Brain microvascular endothelial cell (primary cell): Measurements from ENCODE around the gene POTEC.
"Not testable (repeated sequence)": the region's sequence is repeated elsewhere in the genome, so short reads cannot be mapped to it uniquely, and the experiment has no call there.

Source experiments
- DNase-seq: peaks from one replicate; pipeline ENCODE4 v3.0.0-alpha.2; 2020
- H3K27ac ChIP-seq: fragments of 250-450 bp; sonication (Bioruptor Pico); 2 replicates; pipeline ENCODE4 v1.5.1; 2020; ENCODE audit warnings: mild to moderate bottlenecking, moderate library complexity
- H3K27me3 ChIP-seq: fragments of 250-450 bp; sonication (Bioruptor Pico); replicated peaks from 2 replicates; pipeline ENCODE4 v1.5.1; 2020; ENCODE audit warnings: mild to moderate bottlenecking
- H3K36me3 ChIP-seq: fragments of 250-450 bp; sonication (Bioruptor Pico); replicated peaks from 2 replicates; pipeline ENCODE4 v1.5.1; 2020; ENCODE audit warnings: mild to moderate bottlenecking
- H3K4me3 ChIP-seq: 2 replicates; pipeline ENCODE4 v1.5.1; 2011; ENCODE audit warnings: low read depth, mild to moderate bottlenecking, control low read depth, low read length, moderate library complexity
- in situ Hi-C: cut with HindIII; loops from 2 replicates; pipeline ENCODE4 v1.10.0; 2017; ENCODE audit warnings: low sequenced_read_pairs, low pct_ligation_motif_present

Gene POTEC

DNA sequence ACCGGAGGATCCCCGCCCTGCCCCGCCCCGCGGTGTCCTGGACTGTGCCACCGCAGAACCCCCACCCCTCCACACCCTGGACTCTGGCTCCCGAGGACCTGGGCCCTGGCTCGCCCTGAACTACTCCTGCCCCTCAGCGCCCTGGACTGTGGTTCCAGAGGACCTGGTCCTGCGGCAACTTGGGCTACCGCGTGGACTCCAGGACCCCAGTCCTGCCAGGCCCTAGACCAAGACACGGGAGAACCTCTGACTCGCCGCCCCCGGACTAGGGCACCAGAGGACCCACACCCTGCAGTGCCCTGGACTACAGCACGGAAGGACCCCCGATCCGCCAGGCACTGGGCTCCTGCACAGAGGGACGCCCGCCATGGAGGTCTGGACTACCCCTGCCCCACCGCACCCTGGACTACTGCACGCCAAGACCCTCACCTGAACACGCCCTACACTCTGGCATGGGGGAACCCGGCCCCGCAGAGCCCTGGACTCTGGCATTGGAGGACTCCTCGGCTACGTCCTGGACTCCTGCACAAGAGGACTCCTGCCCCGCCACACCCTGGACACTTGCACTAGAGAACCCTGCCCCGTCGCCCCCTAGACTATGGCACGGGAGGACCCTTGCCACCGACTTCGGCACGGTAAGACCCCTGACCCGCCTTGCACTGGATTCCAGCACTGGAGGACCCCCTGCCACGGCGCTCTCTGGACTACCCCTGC is 69.2 kb downstream of the POTEC start:
- H3K36me3 ChIP-seq, in situ Hi-C loops, H3K4me3 ChIP-seq, H3K27me3 ChIP-seq, DNase-seq, H3K27ac ChIP-seq: not testable (repeated sequence)

DNA sequence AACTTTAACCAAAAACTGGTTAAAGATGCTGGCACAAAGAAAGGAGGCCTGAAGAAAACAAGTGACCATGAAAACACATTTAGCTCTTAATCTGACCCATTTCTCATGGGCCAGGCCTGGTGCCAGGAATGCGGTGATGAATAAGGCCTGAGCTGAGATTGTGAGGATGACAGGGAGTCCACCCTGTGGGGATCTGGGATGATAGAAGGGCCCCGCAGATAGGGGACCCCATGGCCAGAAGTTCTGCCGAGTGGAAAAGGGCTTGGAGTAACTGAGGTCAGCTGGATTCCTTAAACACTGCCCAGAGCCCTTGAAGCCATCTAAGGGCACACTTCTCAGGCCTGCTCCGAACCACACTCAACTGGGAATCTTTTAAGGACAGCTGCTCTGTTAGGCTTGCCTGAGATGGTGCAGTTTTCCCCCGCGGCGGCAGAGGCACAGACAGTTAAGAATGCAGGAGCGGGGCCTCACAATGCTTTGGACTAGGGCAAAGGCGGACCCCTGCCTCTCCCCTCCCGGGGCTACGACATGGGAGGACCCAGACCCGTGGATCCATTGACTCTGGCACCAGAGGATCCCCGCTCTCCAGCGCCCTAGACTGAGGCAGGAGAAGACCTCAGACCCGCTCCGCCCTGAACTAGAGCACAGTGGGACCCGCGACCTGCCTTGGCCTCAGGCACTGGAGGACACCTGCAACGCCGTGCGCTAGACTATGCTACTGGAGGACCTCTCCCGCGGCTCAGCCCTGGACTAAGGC is 70.0 kb downstream of the POTEC start:
- H3K36me3 ChIP-seq, H3K27ac ChIP-seq, DNase-seq, in situ Hi-C loops, H3K27me3 ChIP-seq, H3K4me3 ChIP-seq: not testable (repeated sequence)

DNA sequence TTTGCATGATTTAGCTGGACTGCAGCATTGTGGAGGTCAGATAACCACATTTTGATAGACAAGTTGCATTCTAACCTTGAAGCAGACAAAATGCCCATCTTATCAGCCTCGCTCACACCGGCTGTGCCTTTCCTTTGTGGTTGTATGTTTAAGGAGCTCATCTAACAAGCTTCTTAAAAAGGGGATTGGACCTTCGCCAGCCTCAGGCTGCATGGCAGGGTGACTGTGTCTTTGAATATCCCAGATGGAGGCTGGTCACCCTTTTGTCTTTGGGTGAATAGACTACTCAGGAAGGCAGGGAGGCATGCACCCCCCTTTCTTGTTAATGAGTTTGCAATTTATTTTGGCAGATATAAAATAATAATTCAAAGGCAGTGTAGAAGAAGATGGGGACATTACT is 72.1 kb downstream of the POTEC start:
- H3K27me3 ChIP-seq, H3K27ac ChIP-seq, H3K4me3 ChIP-seq, DNase-seq, in situ Hi-C loops, H3K36me3 ChIP-seq: not testable (repeated sequence)

DNA sequence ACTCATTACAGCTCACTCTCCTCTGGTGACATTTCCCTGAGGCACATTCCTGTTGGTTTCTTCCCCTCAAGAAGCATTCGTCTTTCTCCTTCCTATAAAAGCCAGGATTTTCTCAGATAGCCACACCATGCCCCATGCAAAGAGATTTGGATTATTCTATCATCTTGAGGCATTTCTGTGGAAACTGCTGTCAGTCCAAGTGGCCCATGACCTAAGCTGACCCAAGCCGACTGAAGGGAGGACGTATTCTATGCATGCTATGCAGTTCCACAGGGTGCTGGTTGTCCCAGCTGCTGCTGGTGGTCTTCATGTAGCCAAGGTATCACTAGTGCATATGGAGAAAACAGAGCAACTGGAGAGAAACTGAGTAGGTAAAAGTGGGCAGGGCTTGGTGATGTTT is 73.0 kb downstream of the POTEC start:
- H3K27ac ChIP-seq, in situ Hi-C loops, H3K4me3 ChIP-seq, DNase-seq, H3K27me3 ChIP-seq, H3K36me3 ChIP-seq: not testable (repeated sequence)

DNA sequence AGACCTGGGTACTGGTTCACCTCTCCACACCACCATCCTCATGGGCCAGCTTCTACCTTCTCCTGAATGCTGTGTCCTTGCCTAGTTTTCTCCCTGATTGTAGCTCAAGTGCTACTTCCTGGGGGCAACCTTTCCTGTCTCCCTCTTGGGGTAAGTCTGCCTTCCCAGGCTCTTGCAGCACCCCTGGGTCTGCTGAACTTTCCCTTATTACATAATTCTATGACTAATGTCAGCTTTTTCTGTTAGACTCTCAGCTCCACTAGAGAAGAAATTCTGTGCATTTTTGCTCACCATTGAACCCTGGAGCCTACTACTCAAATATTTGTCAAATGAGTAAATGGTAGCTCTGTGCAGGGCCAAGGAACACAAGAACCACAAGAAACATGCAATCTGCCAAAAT is 73.4 kb downstream of the POTEC start:
- DNase-seq, H3K4me3 ChIP-seq, in situ Hi-C loops, H3K27me3 ChIP-seq, H3K27ac ChIP-seq, H3K36me3 ChIP-seq: not testable (repeated sequence)

DNA sequence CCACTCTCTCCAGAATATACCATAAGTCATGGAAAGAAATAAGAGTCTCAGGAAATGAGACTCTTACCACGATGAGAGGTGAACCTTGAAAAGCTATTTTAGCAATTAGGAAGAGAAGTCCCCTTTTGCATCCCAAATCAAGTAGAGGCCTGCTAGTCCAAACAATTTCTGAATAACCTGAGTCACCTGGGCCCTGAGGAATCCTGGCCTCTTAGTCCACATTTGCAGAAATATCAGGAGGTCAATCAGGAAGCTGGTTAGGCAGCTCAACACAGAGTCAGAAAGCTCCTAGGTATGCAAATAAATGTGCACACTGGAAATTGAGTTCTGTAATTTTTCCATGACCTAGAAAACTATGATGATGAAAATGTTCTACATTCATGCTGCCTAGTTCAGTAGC is 77.4 kb downstream of the POTEC start:
- DNase-seq, H3K27ac ChIP-seq, H3K36me3 ChIP-seq, H3K4me3 ChIP-seq, in situ Hi-C loops, H3K27me3 ChIP-seq: not testable (repeated sequence)
